HepG2 (cell line): Measurements from ENCODE around the gene ABHD15. TPM values are rescaled to one million over a fixed set of nuclear protein-coding genes. Genes with fewer than 3 reads are reported as not detected.

Experiments used
- CHD2 ChIP-seq: IDR thresholded peaks from 2 replicates; pipeline ENCODE4 v1.6.1; 2011; ENCODE audit warnings: low read depth, low read length, improper control_type of control experiment
- CREM ChIP-seq, 2 experiments: sonication (generic) in 1 of 2; formaldehyde crosslinking in 1 of 2; IDR thresholded peaks; 2 replicates each; pipeline versions ENCODE4 v1.4.0 to v1.6.1; 2016 to 2020; ENCODE audit warnings: antibody characterized with exemption in 1 of 2, mild to moderate bottlenecking in 1 of 2, missing genetic modification reagents in 1 of 2
- EEA1 ChIP-seq: sonication (generic); formaldehyde crosslinking; IDR thresholded peaks from 2 replicates; pipeline ENCODE4 v1.5.1; 2020; ENCODE audit warnings: mild to moderate bottlenecking, missing genetic modification reagents, borderline replicate concordance
- GPBP1L1 ChIP-seq: sonication (generic); formaldehyde crosslinking; IDR thresholded peaks from 2 replicates; pipeline ENCODE4 v1.5.0; 2020; ENCODE audit warnings: mild to moderate bottlenecking, missing genetic modification reagents
- HMG20B ChIP-seq: conservative IDR thresholded peaks from 2 replicates; pipeline ENCODE4 v1.6.1; 2016; ENCODE audit warnings: missing genetic modification reagents, missing compliant biosample characterization
- HNRNPLL ChIP-seq: fragments of 200-400 bp; formaldehyde crosslinking; IDR thresholded peaks from 2 replicates; pipeline ENCODE4 v1.6.1; 2017; ENCODE audit warnings: mild to moderate bottlenecking, low read depth, low read length; ENCODE audit not compliant: poor library complexity, severe bottlenecking
- IRF9 ChIP-seq: sonication (generic); formaldehyde crosslinking; IDR thresholded peaks from 2 replicates; pipeline ENCODE4 v1.8.0; 2022; ENCODE audit warnings: missing genetic modification reagents, mild to moderate bottlenecking, borderline replicate concordance
- KDM4B ChIP-seq: sonication (generic); formaldehyde crosslinking; IDR thresholded peaks from 2 replicates; pipeline ENCODE4 v1.4.0; 2020; ENCODE audit warnings: missing genetic modification reagents
- MAFF ChIP-seq: IDR thresholded peaks from 2 replicates; pipeline ENCODE4 v1.6.1; 2011; ENCODE audit warnings: low read depth, low read length, improper control_type of control experiment
- NCOA2 ChIP-seq: sonication (generic); formaldehyde crosslinking; IDR thresholded peaks from 2 replicates; pipeline ENCODE4 v1.8.0; 2022; ENCODE audit warnings: inconsistent platforms
- SMAD1 ChIP-seq: sonication (generic); formaldehyde crosslinking; IDR thresholded peaks from 2 replicates; pipeline ENCODE4 v1.4.0; 2020; ENCODE audit warnings: missing genetic modification reagents, low read depth, mild to moderate bottlenecking, borderline replicate concordance
- TBL1XR1 ChIP-seq: fragments of 150-350 bp; IDR thresholded peaks from 2 replicates; pipeline ENCODE4 v1.6.1; 2014; ENCODE audit warnings: borderline replicate concordance, low read length; ENCODE audit not compliant: partially characterized antibody
- ZNF230 ChIP-seq: sonication (generic); formaldehyde crosslinking; IDR thresholded peaks from 2 replicates; pipeline ENCODE4 v1.4.0; 2020; ENCODE audit warnings: mild to moderate bottlenecking, missing genetic modification reagents
- ZNF432 ChIP-seq: sonication (generic); formaldehyde crosslinking; IDR thresholded peaks from 2 replicates; pipeline ENCODE4 v1.5.0; 2020; ENCODE audit warnings: missing genetic modification reagents, mild to moderate bottlenecking, borderline replicate concordance
- ZNF576 ChIP-seq: sonication (generic); formaldehyde crosslinking; IDR thresholded peaks from 2 replicates; pipeline ENCODE4 v1.4.0; 2020; ENCODE audit warnings: mild to moderate bottlenecking, missing genetic modification reagents
- ZNF615 ChIP-seq: sonication (generic); formaldehyde crosslinking; IDR thresholded peaks from 2 replicates; pipeline ENCODE4 v1.5.0; 2020; ENCODE audit warnings: mild to moderate bottlenecking, missing genetic modification reagents, borderline replicate concordance
- ZNF7 ChIP-seq: IDR thresholded peaks from 2 replicates; pipeline ENCODE4 v1.6.1; 2016; ENCODE audit warnings: missing biosample characterization, missing genetic modification reagents
- ZNF709 ChIP-seq: sonication (generic); formaldehyde crosslinking; IDR thresholded peaks from 2 replicates; pipeline ENCODE4 v1.5.0; 2020; ENCODE audit warnings: mild to moderate bottlenecking, missing genetic modification reagents
- ZNF761 ChIP-seq: sonication (generic); formaldehyde crosslinking; conservative IDR thresholded peaks from 2 replicates; pipeline ENCODE4 v1.4.0; 2020; ENCODE audit warnings: mild to moderate bottlenecking, missing genetic modification reagents
- ZSCAN12 ChIP-seq: sonication (generic); formaldehyde crosslinking; IDR thresholded peaks from 2 replicates; pipeline ENCODE4 v1.9.0; 2021; ENCODE audit warnings: mild to moderate bottlenecking, missing genetic modification reagents
- polyA plus RNA-seq, 8 experiments: library from polyadenylated mRNA; depleted of rRNA in 3 of 8; stranded (reverse) in 7 of 8; unstranded in 1 of 8; fragments of >200 nt; fragmentation: Illumina TruSeq in 4 of 8; extraction: Trizol in 4 of 8; gene quantifications; 2 replicates each; pipeline versions ENCODE4 v1.2.1 to v1.2.3, GENCODE V29; 2011 to 2016; ENCODE audit warnings: low read depth in 4 of 8, missing spikeins in 1 of 8, mixed read lengths in 1 of 8; ENCODE audit not compliant: insufficient read depth in 1 of 8
- total RNA-seq, 5 experiments: library from RNA; depleted of rRNA; stranded (reverse); fragments of >200 nt; fragmentation: Illumina TruSeq; extraction: Trizol; gene quantifications; 2 replicates each; pipeline ENCODE4 v1.2.3, GENCODE V29; 2016; ENCODE audit warnings: low read depth in 1 of 5
- TF ChIP-seq, protein P1 (sequence below): IDR thresholded peaks from 2 replicates; pipeline ENCODE4 v1.6.1; 2016
- TF ChIP-seq, protein P2 (sequence below): sonication (generic); formaldehyde crosslinking; IDR thresholded peaks from 2 replicates; pipeline ENCODE4 v1.5.0; 2020; ENCODE audit warnings: missing genetic modification reagents
- TF ChIP-seq, protein P3 (sequence below): sonication (generic); formaldehyde crosslinking; IDR thresholded peaks from 2 replicates; pipeline ENCODE4 v1.8.0; 2023; ENCODE audit warnings: mild to moderate bottlenecking, missing genetic modification reagents

ABHD15 gene
- total and polyA plus RNA-seq, 2 of the 13 experiments (the other 11 are each of a cell fraction or from before 2014, with no cell fraction given) = 2.4 to 7.7 TPM

GRCh38 chr17:29574732-29575510 lies 8.1 kb upstream of the ABHD15 start (continued):
- TF ChIP-seq TBL1XR1 = no peak
- TF ChIP-seq ZNF7 = no peak
- peak; percentile 39; the same call in 1 of the 2 replicates for TF ChIP-seq ZNF709 (CRISPR knock-in tag)
- no peak for TF ChIP-seq SMAD1
- TF ChIP-seq ZNF576 (CRISPR knock-in tag) = no peak
- TF ChIP-seq KDM4B = 0 out of 2 replicates have a peak, but pooled peaks have one; percentile 55
- TF ChIP-seq ZNF761 (CRISPR knock-in tag) = peak; percentile 94
- TF ChIP-seq, protein P1, sequence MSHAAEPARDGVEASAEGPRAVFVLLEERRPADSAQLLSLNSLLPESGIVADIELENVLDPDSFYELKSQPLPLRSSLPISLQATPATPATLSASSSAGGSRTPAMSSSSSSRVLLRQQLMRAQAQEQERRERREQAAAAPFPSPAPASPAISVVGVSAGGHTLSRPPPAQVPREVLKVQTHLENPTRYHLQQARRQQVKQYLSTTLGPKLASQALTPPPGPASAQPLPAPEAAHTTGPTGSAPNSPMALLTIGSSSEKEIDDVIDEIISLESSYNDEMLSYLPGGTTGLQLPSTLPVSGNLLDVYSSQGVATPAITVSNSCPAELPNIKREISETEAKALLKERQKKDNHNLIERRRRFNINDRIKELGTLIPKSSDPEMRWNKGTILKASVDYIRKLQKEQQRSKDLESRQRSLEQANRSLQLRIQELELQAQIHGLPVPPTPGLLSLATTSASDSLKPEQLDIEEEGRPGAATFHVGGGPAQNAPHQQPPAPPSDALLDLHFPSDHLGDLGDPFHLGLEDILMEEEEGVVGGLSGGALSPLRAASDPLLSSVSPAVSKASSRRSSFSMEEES (CRISPR knock-in tag) = no peak
- peak; percentile 19; the same call in 1 of the 2 replicates for TF ChIP-seq CHD2
- TF ChIP-seq ZNF615 (CRISPR knock-in tag) = no peak
- TF ChIP-seq ZNF432 (CRISPR knock-in tag) = no peak
- no peak for TF ChIP-seq GPBP1L1 (CRISPR knock-in tag)
- 0 out of 2 replicates have a peak, but pooled peaks have one; percentile 50 for TF ChIP-seq HMG20B
- TF ChIP-seq, protein P2, sequence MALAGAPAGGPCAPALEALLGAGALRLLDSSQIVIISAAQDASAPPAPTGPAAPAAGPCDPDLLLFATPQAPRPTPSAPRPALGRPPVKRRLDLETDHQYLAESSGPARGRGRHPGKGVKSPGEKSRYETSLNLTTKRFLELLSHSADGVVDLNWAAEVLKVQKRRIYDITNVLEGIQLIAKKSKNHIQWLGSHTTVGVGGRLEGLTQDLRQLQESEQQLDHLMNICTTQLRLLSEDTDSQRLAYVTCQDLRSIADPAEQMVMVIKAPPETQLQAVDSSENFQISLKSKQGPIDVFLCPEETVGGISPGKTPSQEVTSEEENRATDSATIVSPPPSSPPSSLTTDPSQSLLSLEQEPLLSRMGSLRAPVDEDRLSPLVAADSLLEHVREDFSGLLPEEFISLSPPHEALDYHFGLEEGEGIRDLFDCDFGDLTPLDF = no peak
- no peak for TF ChIP-seq EEA1 (CRISPR knock-in tag)
- TF ChIP-seq MAFF = peak; percentile 99
- TF ChIP-seq CREM (IDR thresholded peaks at IDR 0.05) = no peak; the same call in 1 of the 2 replicates
- no peak for TF ChIP-seq CREM (CRISPR knock-in tag; IDR thresholded peaks at IDR 0.05)
- peak; percentile 87 for TF ChIP-seq HNRNPLL
- no peak for TF ChIP-seq ZSCAN12
- TF ChIP-seq ZNF230 = 0 out of 2 replicates have a peak, but pooled peaks have one; percentile 74
- TF ChIP-seq, protein P3, sequence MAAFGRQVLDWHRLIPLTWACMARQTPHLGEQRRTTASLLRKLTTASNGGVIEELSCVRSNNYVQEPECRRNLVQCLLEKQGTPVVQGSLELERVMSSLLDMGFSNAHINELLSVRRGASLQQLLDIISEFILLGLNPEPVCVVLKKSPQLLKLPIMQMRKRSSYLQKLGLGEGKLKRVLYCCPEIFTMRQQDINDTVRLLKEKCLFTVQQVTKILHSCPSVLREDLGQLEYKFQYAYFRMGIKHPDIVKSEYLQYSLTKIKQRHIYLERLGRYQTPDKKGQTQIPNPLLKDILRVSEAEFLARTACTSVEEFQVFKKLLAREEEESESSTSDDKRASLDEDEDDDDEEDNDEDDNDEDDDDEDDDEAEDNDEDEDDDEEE (CRISPR knock-in tag) = 0 out of 2 replicates have a peak, but pooled peaks have one; percentile 25
- TF ChIP-seq IRF9 (CRISPR knock-in tag) = no peak
- TF ChIP-seq NCOA2 (CRISPR knock-in tag) = peak; percentile 53
